GM15510 (cell line): ENCODE measurements around the gene ETV3.

ENCODE experiments used
- POLR2A ChIP-seq: IDR thresholded peaks from 3 replicates; pipeline ENCODE4 v1.6.1; 2011; ENCODE audit warnings: borderline replicate concordance; ENCODE audit not compliant: insufficient read length; ENCODE audit errors: extremely low read depth

Gene ETV3

GRCh38 chr1:157147037-157147436, 8.8 kb upstream of the ETV3 start:
- TF ChIP-seq POLR2A: no peak

- no peak for TF ChIP-seq POLR2A
Observed at GRCh38 chr1:157146244-157146643, 8.0 kb upstream of the ETV3 start.

DNA sequence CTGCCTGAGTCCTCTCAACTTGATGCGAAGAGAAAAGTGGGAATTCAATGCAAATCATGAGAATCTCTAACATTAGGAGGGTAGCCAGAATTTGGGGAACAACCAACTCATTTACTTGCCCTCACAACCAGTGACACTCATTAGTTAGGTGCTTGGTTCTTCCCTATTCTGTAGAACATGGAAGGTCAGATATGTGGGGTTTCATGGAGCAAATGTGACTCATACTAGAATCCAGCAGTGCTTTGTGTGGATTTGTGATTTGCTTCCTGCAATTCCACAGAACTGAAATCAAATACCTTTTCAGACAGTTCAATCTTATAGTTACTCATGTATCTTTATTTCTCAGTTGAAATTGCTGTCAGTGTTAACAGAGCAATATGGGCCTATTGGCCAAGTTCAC, 6.9 kb upstream of the ETV3 start:
- TF ChIP-seq POLR2A: no peak

DNA sequence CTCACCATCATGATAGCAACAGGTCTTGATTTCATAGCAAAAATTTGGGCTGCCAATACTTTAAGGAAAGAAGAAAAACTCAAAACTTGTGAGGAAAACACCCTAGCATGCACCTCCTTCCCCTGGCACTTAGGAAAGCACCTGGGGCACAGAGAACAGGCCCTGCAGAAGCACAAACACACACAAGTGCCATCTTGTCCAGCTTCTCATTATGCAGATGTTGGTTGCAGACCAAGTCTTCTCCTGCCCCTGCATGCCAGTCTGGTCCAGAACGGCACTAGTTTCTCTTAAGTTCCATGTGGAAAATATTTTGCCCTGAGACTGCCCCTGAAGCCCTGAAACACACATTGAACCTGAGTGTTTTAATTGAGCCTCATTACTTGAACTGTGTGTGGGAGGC, 6.3 kb upstream of the ETV3 start:
- no peak for TF ChIP-seq POLR2A

DNA sequence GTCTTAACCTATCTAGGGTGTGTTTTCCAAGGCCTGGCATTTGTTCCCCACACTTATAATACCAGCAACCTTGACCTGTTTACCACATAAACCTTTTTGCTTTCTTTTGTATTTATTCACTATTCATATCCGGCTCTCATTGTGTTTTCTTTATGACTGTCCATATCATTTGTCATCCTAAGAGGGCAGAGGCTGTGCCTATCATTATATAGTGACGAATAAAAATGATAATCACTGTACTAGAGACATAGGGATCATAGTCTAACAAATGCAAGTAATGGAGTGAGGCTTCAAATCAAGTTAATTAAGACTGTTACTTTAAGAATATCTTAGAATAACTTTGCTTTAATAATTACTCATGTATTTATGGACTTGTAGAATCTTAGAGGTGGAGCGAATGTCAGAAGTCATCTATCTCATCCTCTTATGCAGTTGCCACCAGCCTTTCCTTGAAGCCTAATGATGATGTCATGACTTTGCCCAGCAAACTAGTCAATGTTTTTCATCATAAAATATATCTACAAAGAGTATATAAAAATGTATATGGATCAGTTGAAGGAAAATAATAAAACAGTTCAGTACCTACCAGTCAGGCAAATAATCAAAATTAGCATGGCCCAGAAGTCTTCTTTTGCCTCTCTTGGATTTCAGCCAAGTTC, 4.7 kb upstream of the ETV3 start:
- no peak for TF ChIP-seq POLR2A

DNA sequence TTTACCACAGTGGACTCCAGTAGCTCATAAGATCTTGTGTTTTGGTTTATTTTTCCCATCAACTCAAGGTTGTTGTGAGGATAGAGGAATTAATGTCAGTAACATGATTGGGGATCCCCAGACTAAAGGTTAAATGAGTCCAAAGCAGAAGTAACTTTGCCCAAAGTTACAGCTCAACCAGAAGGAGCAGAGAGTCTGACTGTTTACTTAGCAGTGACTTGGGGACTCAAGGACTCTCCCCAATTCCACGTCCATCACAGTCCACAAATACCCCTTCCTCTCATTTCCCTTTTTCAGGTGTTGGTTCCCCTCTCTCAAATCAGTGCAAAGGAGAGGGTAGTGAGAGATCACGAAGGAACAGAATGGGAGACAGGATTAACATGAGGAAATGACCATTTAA, 4.0 kb upstream of the ETV3 start:
- TF ChIP-seq POLR2A: no peak

DNA sequence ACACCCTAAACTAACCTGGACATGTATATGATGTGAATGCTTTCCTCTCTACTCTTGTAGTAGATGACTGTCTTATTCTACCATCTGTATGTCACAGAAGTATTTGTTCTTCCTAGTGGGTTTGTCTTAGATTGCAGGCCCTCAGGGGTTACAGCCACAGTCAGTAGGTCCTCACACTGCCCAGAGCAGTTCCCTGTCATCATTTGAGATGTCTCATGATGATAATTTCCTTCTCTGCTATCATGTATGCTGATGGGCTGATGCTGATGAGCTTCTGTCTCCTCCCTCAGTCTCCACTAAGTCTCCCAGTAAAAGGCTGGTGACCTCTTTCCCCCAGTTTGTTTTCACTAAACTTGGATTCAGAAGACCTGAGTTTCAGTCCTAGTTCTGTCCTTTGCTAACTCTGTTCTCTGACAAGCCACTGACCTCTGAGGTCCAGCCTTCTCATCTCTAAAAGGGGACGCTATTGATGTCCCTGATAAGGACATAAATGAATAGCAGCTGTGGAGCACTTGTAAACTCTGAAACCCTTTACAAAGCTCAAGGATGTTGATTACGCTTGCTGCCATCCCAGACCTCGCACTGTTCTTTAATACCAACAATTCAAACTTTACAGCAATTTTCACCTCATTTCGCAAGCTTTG, 3.1 kb upstream of the ETV3 start:
- no peak for TF ChIP-seq POLR2A

GRCh38 chr1:157140063-157140588, 1.9 kb upstream of the ETV3 start:
- TF ChIP-seq POLR2A: no peak

DNA sequence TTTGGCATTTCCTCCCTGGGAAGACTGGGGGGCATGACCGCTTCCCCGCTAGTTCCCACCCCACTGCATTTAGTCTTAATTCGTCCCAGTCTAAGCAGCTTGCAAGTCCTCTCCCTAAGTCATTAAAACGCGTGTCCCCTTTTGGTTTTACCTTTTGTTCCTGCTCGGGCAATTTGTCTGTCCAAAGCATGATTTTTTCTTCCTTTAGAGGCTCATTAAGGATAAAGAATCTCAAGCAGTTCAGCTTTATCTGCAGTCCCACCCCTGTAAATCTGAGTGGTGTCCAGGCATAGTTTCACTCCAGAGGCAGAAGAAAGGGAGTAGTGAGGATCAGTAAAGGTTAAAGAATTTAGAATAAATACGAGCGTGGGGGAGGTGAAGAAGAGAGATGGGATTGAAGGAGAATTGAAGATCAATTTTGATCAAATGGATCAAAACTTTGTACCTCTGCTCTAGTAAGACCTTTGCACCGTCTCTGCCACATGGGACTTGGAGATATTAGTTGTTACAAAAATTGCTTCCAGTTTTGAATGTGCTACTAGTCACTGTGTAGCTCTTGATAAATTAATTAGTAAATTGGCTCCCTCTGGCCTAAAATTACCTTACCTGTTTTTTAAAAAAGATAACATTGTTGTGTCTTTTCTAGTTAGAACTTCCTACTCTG, 989 bp upstream of the ETV3 start:
- TF ChIP-seq POLR2A: no peak

DNA sequence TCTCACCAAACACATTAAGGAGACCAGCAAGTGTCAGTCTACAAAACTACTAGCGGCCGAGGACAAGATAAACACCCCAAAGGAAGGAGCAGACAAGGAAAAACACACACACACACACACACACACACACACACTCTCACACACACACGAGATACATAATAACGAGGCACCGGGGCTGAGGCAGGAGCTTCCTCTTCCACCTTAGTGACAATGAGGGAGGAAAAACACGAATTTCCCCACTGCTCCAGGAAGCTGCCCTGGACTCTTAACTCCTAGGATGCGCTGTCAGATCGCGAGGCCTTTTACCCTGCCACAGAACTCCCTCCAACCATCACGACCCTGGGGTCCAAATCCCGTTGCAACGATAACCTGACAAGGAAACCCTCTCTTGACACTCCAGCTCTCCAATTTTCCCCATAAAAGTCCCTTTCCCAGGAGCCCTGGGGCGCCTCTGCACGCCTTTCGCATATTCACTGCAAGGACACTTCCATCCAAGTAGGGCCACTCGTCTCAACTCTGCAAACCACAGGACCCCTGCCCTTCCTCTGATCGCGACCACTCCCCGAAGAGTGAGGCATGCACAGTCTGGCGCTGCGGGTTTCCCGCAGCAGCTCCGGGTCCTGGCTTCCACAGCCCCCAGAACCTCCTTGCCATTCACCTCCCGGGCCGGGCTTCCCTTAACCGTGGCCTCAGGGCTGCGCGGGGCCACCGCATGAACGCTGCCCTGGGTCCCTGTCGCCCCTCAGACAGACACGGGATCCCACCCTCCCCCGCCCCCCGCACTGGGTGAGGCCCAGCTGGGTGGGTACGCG, 581 bp downstream of the ETV3 start:
- no peak for TF ChIP-seq POLR2A

DNA sequence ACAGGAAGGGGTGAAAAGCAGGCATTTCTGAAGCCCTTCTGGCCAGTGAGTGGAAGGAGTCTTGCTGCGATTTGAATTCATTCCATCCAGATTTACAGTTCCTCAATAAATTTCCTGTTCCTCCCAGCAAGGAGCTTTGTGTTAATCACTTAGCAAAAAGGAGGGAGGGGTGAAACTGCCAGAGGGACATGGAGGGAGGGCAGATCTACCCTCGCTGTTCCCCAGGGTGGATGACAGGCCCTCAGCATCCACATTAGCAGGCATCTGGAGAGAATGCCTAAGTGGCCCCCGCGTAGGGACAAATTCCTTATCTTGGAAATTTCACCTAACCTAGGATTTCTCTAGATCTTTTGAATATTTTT, 1.2 kb downstream of the ETV3 start:
- no peak for TF ChIP-seq POLR2A

DNA sequence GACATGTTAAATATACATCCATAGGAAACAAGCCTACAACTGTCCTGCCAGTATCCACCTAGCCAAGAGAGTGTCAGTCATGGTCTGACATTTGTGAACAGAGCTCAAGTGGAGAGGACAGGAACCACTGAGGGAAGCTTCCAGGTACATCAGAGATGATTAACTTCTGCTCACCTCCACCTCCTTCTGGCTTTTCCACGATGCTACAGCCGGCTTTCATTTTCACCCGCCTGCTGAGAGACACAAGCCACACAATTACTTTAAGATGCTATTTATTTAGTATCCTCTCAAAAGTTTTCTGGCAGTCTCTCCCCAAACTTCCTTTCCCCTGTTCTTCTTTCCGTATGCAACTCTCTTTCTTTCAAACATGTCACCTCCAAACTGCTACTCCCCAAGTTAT, 2.1 kb downstream of the ETV3 start:
- TF ChIP-seq POLR2A: no peak

DNA sequence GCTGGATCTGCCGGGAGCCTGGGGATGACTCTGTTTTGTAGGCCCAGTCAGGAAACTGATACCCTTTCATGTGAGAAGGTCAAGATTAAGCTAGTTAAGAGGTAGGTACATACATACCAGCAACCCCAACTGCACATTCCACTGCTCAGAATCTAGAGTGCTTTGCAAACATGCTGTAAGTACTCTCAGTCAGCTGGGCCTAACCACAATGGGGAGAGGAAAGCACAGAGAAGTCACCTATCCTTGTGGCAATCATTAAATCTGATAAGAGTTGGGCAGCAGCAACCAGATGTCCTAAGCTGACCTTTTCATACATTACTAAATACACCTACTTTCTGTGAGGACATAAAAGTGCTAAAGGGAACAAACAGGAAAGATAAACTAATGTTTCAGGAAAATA, 2.5 kb downstream of the ETV3 start:
- TF ChIP-seq POLR2A: no peak

DNA sequence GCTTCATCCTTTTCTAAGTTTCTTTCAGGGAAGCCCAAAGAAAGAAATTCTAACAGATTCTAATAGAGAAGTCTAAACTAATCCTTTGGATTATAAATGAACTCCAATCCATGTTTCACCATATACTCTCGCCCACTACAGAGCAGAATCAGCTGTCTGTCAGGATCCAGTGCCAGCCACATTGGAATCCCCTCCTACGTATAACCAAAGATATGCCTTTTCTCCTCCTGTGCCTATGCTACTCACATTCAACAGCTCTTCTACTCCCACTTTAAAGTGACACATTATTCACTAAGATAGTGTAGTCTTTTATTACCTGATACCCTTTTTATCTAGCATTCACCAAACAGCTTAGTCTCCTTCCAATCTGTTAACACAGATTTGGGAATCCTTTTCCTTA, 3.1 kb downstream of the ETV3 start:
- no peak for TF ChIP-seq POLR2A

GRCh38 chr1:157134442-157134841, 3.8 kb downstream of the ETV3 start:
- no peak for TF ChIP-seq POLR2A
